Trophoblast cell (in vitro differentiated cells and primary cell): ENCODE results near the gene PTPRN2.

ENCODE experiments used
- DNase-seq, 2 donors: peaks; one replicate each; pipeline ENCODE4 v3.0.0-alpha.2; 2016
- H2AFZ ChIP-seq: 2 replicates; pipeline ENCODE4 v1.6.1; 2013; ENCODE audit warnings: low read length, moderate library complexity, mild to moderate bottlenecking; ENCODE audit not compliant: insufficient read depth, poor library complexity
- H2AK5ac ChIP-seq: 2 replicates; pipeline ENCODE4 v1.6.1; 2013; ENCODE audit warnings: mild to moderate bottlenecking, low read length
- H2BK120ac ChIP-seq: 2 replicates; pipeline ENCODE4 v1.6.1; 2013; ENCODE audit warnings: low read length, mild to moderate bottlenecking, moderate library complexity; ENCODE audit not compliant: insufficient read depth, poor library complexity
- H2BK12ac ChIP-seq: 2 replicates; pipeline ENCODE4 v1.6.1; 2013; ENCODE audit warnings: mild to moderate bottlenecking, low read length, moderate library complexity
- H2BK5ac ChIP-seq: 2 replicates; pipeline ENCODE4 v1.6.1; 2013; ENCODE audit warnings: low read length, low read depth, moderate library complexity, mild to moderate bottlenecking; ENCODE audit not compliant: poor library complexity
- H3K14ac ChIP-seq: 2 replicates; pipeline ENCODE4 v1.6.1; 2013; ENCODE audit warnings: mild to moderate bottlenecking, low read length
- H3K18ac ChIP-seq: 2 replicates; pipeline ENCODE4 v1.6.1; 2013; ENCODE audit warnings: mild to moderate bottlenecking, low read length
- H3K23ac ChIP-seq: 2 replicates; pipeline ENCODE4 v1.6.1; 2013; ENCODE audit warnings: low read length
- H3K27ac ChIP-seq: 2 replicates; pipeline ENCODE4 v1.5.1; 2013; ENCODE audit warnings: low read depth, mild to moderate bottlenecking, inconsistent platforms, low read length, moderate library complexity
- H3K27me3 ChIP-seq: 2 replicates; pipeline ENCODE4 v1.6.1; 2013; ENCODE audit warnings: inconsistent platforms, mild to moderate bottlenecking, low read length, moderate library complexity; ENCODE audit not compliant: insufficient read depth
- H3K36me3 ChIP-seq, 2 experiments: 1 replicate in 1 of 2; 2 replicates in 1 of 2; pipeline ENCODE4 v1.6.1; 2013; ENCODE audit warnings: low read length in 2 of 2, mild to moderate bottlenecking in 2 of 2, moderate library complexity in 1 of 2; ENCODE audit not compliant: insufficient read depth in 2 of 2, control insufficient read depth in 1 of 2
- H3K4ac ChIP-seq: 2 replicates; pipeline ENCODE4 v1.6.1; 2013; ENCODE audit warnings: low read depth, mild to moderate bottlenecking, low read length, moderate library complexity
- H3K4me1 ChIP-seq, 2 experiments: 1 replicate in 1 of 2; 2 replicates in 1 of 2; pipeline ENCODE4 v1.6.1; 2013; ENCODE audit warnings: low read length in 2 of 2, mild to moderate bottlenecking in 2 of 2, moderate library complexity in 1 of 2; ENCODE audit not compliant: insufficient read depth in 2 of 2, control insufficient read depth in 1 of 2
- H3K4me2 ChIP-seq: 2 replicates; pipeline ENCODE4 v1.6.1; 2013; ENCODE audit warnings: inconsistent platforms, mild to moderate bottlenecking, low read length, moderate library complexity
- H3K4me3 ChIP-seq: 2 replicates; pipeline ENCODE4 v1.5.1; 2013; ENCODE audit warnings: mild to moderate bottlenecking, low read depth, low read length, inconsistent platforms
- H3K79me1 ChIP-seq: one replicate; pipeline ENCODE4 v1.6.1; 2013; ENCODE audit warnings: low read length
- H3K79me2 ChIP-seq: 2 replicates; pipeline ENCODE4 v1.6.1; 2013; ENCODE audit warnings: low read length, mild to moderate bottlenecking; ENCODE audit not compliant: control insufficient read depth, insufficient read depth, poor library complexity
- H3K9ac ChIP-seq: 2 replicates; pipeline ENCODE4 v1.6.1; 2013; ENCODE audit warnings: mild to moderate bottlenecking, low read length
- H3K9me3 ChIP-seq: 2 replicates; pipeline ENCODE4 v1.6.1; 2013; ENCODE audit warnings: low read depth, mild to moderate bottlenecking, control low read depth, inconsistent platforms, low read length; ENCODE audit not compliant: insufficient read depth
- H4K12ac ChIP-seq: 2 replicates; pipeline ENCODE4 v1.6.1; 2013; ENCODE audit warnings: low read depth, mild to moderate bottlenecking, low read length, moderate library complexity
- H4K8ac ChIP-seq: 2 replicates; pipeline ENCODE4 v1.6.1; 2013; ENCODE audit warnings: low read depth, mild to moderate bottlenecking, low read length, moderate library complexity
- H4K91ac ChIP-seq: one replicate; pipeline ENCODE4 v1.6.1; 2013; ENCODE audit warnings: low read depth, mild to moderate bottlenecking, low read length, moderate library complexity
- WGBS: extraction: QIAGEN DNeasy Blood & Tissue Kit; methylation state at CpG from one replicate; pipeline ENCODE4 v1.1.7; 2013; ENCODE audit warnings: missing lambda C conversion rate; ENCODE audit not compliant: insufficient read length, insufficient coverage; ENCODE audit errors: extremely low coverage; 5-methylcytosine and 5-hydroxymethylcytosine counted together

The PTPRN2 gene

DNA sequence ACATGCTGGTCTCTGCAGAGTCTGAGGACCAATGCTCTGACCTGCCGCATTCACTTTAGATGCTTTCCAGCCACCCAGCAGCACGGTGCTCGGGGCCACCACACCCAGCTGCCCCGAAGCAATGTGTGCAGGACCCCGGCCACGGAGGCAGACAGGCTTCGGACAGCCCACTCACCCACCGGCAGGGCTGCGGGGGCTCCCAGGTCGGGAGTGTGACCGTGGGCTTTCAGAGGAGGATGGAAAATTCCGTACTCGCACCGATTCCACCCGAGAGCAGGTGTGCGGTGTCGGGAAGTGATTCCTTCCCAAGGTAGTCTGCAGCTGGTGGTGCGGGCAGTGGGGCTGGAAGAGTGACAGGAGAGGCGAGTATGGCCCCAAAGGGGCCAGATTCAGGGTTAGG lies 1059.9 kb downstream of the PTPRN2 start:
- Histone ChIP-seq H2AFZ (no peak overlapping the region), H3K27ac (no peak overlapping the region), H2AK5ac (no peak overlapping the region), H2BK5ac (no peak overlapping the region), H3K9ac (no peak overlapping the region), H3K79me2 (no peaks in the 10 kb centered on the region), H3K4me1 (no peaks in the 10 kb centered on the region), H3K27me3 (no peaks in the 10 kb centered on the region), H3K18ac (no peak overlapping the region), H3K4me3 (no peak overlapping the region), H2BK12ac (no peak overlapping the region), H4K8ac (no peak overlapping the region), H3K36me3 (no peaks in the 10 kb centered on the region), H4K91ac (no peak overlapping the region), H3K4me2 (no peak overlapping the region), H2BK120ac (no peak overlapping the region), H3K14ac (no peak overlapping the region), H3K79me1 (no peaks in the 10 kb centered on the region), H3K4ac (no peak overlapping the region), H3K23ac (no peak overlapping the region), H3K9me3 (no peaks in the 10 kb centered on the region), H4K12ac (no peak overlapping the region)
- DNase-seq: no peak
- WGBS: no CpG with 5 or more reads among the region's 19 CpGs

DNA sequence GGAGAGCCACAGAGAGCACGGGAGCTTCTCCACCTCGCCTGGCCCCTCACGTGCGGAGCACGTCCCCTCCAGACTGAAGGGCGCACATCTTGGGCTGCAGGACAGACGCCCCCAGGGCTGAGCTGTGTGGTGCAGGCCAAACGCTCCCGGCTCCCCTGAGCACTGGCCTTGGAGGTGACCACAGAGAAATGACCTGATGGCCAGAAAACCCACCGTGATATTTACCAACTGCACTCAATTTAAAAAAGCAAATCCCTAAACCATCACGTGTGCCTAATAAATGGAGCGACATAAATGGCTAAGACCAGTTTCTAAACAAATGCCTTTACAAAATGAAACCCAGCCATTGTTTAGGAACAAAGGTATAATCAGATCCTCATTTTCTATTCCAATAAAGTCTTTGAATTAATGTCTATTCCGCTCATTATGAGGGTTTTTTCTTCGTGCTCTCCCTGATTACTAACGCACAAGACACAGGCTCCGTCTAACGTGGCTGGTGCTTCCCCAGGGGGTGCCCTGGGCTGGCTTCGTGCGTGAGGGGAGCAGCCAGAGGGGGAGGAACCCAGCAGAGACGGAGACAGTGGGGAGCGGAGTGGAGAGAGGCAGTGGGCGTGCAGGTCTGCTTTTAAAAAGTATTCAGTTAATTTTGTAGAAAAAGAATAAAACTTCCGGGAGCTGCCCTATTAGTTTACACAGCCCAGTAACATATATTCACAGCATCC lies 1060.5 kb downstream of the PTPRN2 start:
- Histone ChIP-seq H2BK120ac (no peak overlapping the region), H3K79me2 (no peaks in the 10 kb centered on the region), H4K91ac (no peak overlapping the region), H3K9ac (no peak overlapping the region), H3K27me3 (no peaks in the 10 kb centered on the region), H4K12ac (no peak overlapping the region), H3K23ac (no peak overlapping the region), H3K18ac (no peak overlapping the region), H4K8ac (no peak overlapping the region), H2BK12ac (no peak overlapping the region), H3K4me3 (no peak overlapping the region), H3K9me3 (no peaks in the 10 kb centered on the region), H3K79me1 (no peaks in the 10 kb centered on the region), H3K36me3 (no peaks in the 10 kb centered on the region), H2AK5ac (no peak overlapping the region), H2AFZ (no peak overlapping the region), H3K4me2 (no peak overlapping the region), H3K27ac (no peak overlapping the region), H3K4ac (no peak overlapping the region), H3K4me1 (no peaks in the 10 kb centered on the region), H3K14ac (no peak overlapping the region), H2BK5ac (no peak overlapping the region)
- WGBS: no CpG with 5 or more reads among the region's 23 CpGs
- DNase-seq: no peak

DNA sequence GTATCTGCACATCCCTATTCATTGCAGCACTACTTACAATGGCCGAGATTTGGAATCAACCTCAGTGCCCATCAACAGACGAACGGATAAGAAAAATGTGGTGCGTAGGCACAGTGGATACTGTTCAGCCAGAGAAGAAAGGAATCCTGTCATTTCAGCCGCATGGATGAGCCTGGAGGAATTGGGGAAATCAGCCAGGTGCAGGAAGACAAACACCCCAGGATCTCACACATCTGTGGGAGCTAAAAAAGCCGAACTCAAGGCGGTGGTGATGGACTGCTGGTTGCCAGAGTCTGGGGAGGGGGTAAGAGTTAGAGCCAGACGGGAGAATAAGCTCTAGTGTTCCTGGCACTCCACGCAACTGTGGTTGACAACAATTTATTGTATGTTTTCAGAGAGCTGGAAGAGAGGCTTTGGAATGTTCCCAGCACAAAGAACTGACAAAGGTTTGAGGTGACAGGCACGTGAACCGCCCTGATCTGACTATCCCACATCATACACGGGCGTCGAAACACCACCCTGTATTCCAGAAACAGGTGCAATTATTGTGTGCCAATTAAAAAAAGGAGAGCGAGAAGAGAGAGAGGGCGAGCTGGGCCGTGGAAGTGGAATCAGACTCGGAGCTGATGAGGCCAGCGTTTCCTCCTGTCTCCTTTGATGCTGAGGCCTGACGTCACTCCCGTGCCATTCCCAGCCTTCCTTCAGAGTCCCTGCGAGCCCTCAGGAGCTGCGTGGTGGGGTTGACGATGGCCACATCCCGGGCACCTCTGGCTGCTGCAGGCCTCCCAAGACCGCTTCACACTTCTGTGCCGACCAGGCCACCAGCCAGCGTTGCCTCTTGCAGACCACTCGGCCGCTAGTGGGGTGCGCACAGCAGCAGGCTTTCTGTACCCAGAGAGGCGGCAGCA lies 1061.4 kb downstream of the PTPRN2 start:
- no CpG with 5 or more reads among the region's 32 CpGs for WGBS
- Histone ChIP-seq H3K27me3 (no peaks in the 10 kb centered on the region), H3K4ac (no peak overlapping the region), H2AK5ac (no peak overlapping the region), H4K8ac (no peak overlapping the region), H3K23ac (no peak overlapping the region), H3K18ac (no peak overlapping the region), H3K27ac (no peak overlapping the region), H3K4me3 (no peak overlapping the region), H2BK5ac (no peak overlapping the region), H4K91ac (no peak overlapping the region), H4K12ac (no peak overlapping the region), H3K9ac (no peak overlapping the region), H3K14ac (no peak overlapping the region), H2BK12ac (no peak overlapping the region), H3K4me2 (no peak overlapping the region), H2BK120ac (no peak overlapping the region), H2AFZ (no peak overlapping the region), H3K36me3 (no peaks in the 10 kb centered on the region), H3K79me2 (no peaks in the 10 kb centered on the region), H3K79me1 (no peaks in the 10 kb centered on the region), H3K4me1 (no peaks in the 10 kb centered on the region), H3K9me3 (no peaks in the 10 kb centered on the region)
- DNase-seq: no peak

DNA sequence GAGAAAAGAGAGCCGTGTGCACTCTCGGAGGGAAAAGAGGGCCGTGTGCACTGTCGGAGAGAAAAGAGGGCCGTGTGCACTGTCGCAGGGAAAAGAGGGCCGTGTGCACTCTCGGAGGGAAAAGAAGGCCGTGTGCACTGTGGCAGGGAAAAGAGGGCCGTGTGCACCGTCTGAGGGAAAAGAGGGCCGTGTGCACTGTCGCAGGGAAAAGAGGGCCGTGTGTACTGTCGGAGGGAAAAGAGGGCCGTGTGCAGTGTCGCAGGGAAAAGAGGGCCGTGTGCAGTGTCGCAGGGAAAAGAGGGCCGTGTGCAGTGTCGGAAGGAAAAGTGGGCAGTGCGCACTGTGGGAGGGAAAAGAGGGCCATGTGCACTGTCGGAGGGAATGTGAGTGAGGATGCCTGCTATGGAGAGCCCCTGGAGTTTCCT lies 1062.1 kb downstream of the PTPRN2 start:
- H3K9me3 ChIP-seq: no peaks in the 10 kb centered on the region
- H4K91ac ChIP-seq: no peak overlapping the region
- H2BK120ac ChIP-seq: no peak overlapping the region
- H3K79me1 ChIP-seq: no peaks in the 10 kb centered on the region
- H3K18ac ChIP-seq: no peak overlapping the region
- H3K4me3 ChIP-seq: no peak overlapping the region
- no peak overlapping the region for H2BK5ac ChIP-seq
- no peaks in the 10 kb centered on the region for H3K4me1 ChIP-seq
- H3K4ac ChIP-seq: no peak overlapping the region
- no peaks in the 10 kb centered on the region for H3K36me3 ChIP-seq
- WGBS: no CpG with 5 or more reads among the region's 23 CpGs
- no peaks in the 10 kb centered on the region for H3K27me3 ChIP-seq
- H2AFZ ChIP-seq: no peak overlapping the region
- no peak overlapping the region for H3K14ac ChIP-seq
- peak; percentile 5 to 49 for DNase-seq
- H4K12ac ChIP-seq: no peak overlapping the region
- H3K79me2 ChIP-seq: no peaks in the 10 kb centered on the region
- no peak overlapping the region for H3K23ac ChIP-seq
- H4K8ac ChIP-seq: no peak overlapping the region
- H2BK12ac ChIP-seq: no peak overlapping the region
- no peak overlapping the region for H3K4me2 ChIP-seq
- no peak overlapping the region for H2AK5ac ChIP-seq
- H3K27ac ChIP-seq: no peak overlapping the region
- H3K9ac ChIP-seq: no peak overlapping the region
